Osteoblast (primary cell): ENCODE data around the gene RASGRP2. TPM values are rescaled to one million over a fixed set of nuclear protein-coding genes. Genes with fewer than 3 reads are reported as not detected.

ENCODE experiments used
- DNase-seq: peaks from one replicate; pipeline ENCODE4 v3.0.0; 2011; ENCODE audit warnings: low spot score, mixed read lengths; ENCODE audit not compliant: insufficient read length; ENCODE audit errors: missing footprints
- H2AFZ ChIP-seq: 2 replicates; pipeline ENCODE4 v1.6.0; 2011; ENCODE audit warnings: mild to moderate bottlenecking, low read length
- H3K27ac ChIP-seq: 2 replicates; pipeline ENCODE4 v1.5.1; 2011; ENCODE audit warnings: mild to moderate bottlenecking, low read depth, low read length, moderate library complexity
- H3K27me3 ChIP-seq: 2 replicates; pipeline ENCODE4 v1.6.0; 2012; ENCODE audit warnings: mild to moderate bottlenecking, control low read depth, inconsistent platforms, low read length, moderate library complexity; ENCODE audit not compliant: insufficient read depth
- H3K36me3 ChIP-seq: 2 replicates; pipeline ENCODE4 v1.5.1; 2011; ENCODE audit warnings: mild to moderate bottlenecking, low read length, control low read depth, moderate library complexity; ENCODE audit not compliant: insufficient read depth
- H3K4me1 ChIP-seq: 2 replicates; pipeline ENCODE4 v1.5.1; 2011; ENCODE audit warnings: mild to moderate bottlenecking, low read length, control low read depth, moderate library complexity; ENCODE audit not compliant: insufficient read depth
- H3K4me2 ChIP-seq: 2 replicates; pipeline ENCODE4 v1.6.0; 2011; ENCODE audit warnings: mild to moderate bottlenecking, low read length; ENCODE audit not compliant: insufficient read depth
- H3K4me3 ChIP-seq: fragments of 200-600 bp; sonication (generic); 3 replicates; pipeline ENCODE4 v1.5.1; 2012; ENCODE audit warnings: mild to moderate bottlenecking, low read length, inconsistent platforms; ENCODE audit not compliant: insufficient read depth
- H3K79me2 ChIP-seq: 2 replicates; pipeline ENCODE4 v1.6.0; 2012; ENCODE audit warnings: mild to moderate bottlenecking, low read length, control low read depth, inconsistent platforms; ENCODE audit not compliant: insufficient read depth
- H3K9me3 ChIP-seq: 2 replicates; pipeline ENCODE4 v1.5.1; 2011; ENCODE audit warnings: low read depth, low read length, control low read depth
- H4K20me1 ChIP-seq: 2 replicates; pipeline ENCODE4 v1.6.0; 2012; ENCODE audit warnings: mild to moderate bottlenecking, low read length, control low read depth; ENCODE audit not compliant: insufficient read depth
- CTCF ChIP-seq: IDR thresholded peaks from 2 replicates; pipeline ENCODE4 v1.5.1; 2011; ENCODE audit warnings: mild to moderate bottlenecking, low read depth, low read length, moderate library complexity; ENCODE audit errors: extremely low read depth
- total RNA-seq: library from RNA; depleted of rRNA; stranded (reverse); fragments of >200 nt; gene quantifications from 2 replicates; pipeline ENCODE4 v1.2.3, GENCODE V29; 2012

RASGRP2 gene
- total RNA-seq, 1 donor = not detected

GRCh38 chr11:64734811-64735724, 8.9 kb downstream of the RASGRP2 start:
- H3K9me3 ChIP-seq = no peaks in the 10 kb centered on the region

GRCh38 chr11:64731601-64732000, 12.3 kb downstream of the RASGRP2 start:
- H3K9me3 ChIP-seq = no peaks in the 10 kb centered on the region
- peaks cover 4% of the 10 kb centered on the region for H3K27me3 ChIP-seq
- H3K4me1 ChIP-seq = no peaks in the 10 kb centered on the region
- H3K4me3 ChIP-seq = no peak overlapping the region
- H3K4me2 ChIP-seq = no peak overlapping the region
- H2AFZ ChIP-seq = no peak overlapping the region
- TF ChIP-seq CTCF = no peak
- no peaks in the 10 kb centered on the region for H3K79me2 ChIP-seq
- no peak for DNase-seq
- H4K20me1 ChIP-seq = no peaks in the 10 kb centered on the region
- H3K27ac ChIP-seq = no peak overlapping the region
- H3K36me3 ChIP-seq = no peaks in the 10 kb centered on the region

More at GRCh38 chr11:64734811-64735724, 8.9 kb downstream of the RASGRP2 start:
- no peaks in the 10 kb centered on the region for H4K20me1 ChIP-seq
- no peaks in the 10 kb centered on the region for H3K36me3 ChIP-seq
- no peak overlapping the region for H3K4me2 ChIP-seq
- no peak overlapping the region for H3K4me3 ChIP-seq
- no peak overlapping the region for H2AFZ ChIP-seq
- H3K27me3 ChIP-seq = peaks cover 4% of the 10 kb centered on the region
- no peaks in the 10 kb centered on the region for H3K79me2 ChIP-seq
- no peaks in the 10 kb centered on the region for H3K4me1 ChIP-seq
- TF ChIP-seq CTCF = no peak
- no peak overlapping the region for H3K27ac ChIP-seq
- no peak for DNase-seq

DNA sequence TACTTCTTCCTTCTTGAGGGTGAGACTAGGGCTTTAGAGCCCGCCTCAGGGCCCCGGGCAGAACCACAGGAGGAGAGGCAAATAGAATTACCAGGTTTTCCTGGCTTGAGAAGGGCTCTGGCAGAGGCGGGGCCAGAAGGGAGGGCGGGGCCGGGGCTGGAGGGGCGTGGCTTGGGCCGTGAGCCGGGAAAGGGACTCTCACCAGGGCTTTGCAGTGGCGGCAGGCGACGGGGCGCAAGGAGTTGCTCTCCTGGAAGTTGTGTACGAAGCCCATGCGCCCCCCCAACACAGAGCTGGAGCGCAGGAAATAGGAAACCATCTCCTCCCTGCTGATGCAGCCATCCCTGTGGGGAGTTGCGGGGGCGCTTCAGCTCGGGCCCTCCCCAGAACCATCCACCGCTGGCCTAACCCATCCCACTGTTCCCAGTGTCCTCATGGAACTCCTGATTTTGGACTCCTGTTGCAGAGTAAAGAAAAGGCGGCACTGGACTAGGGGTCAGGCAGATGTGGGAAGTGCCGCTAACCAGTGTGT, 14.0 kb downstream of the RASGRP2 start:
- no peak overlapping the region for H3K4me2 ChIP-seq
- no peak for TF ChIP-seq CTCF
- H3K36me3 ChIP-seq = no peaks in the 10 kb centered on the region
- no peak overlapping the region for H3K27ac ChIP-seq
- H3K79me2 ChIP-seq = no peaks in the 10 kb centered on the region
- H3K4me1 ChIP-seq = no peaks in the 10 kb centered on the region
- no peaks in the 10 kb centered on the region for H3K9me3 ChIP-seq
- H4K20me1 ChIP-seq = no peaks in the 10 kb centered on the region
- H3K4me3 ChIP-seq = no peak overlapping the region
- DNase-seq = no peak
- peaks cover 4% of the 10 kb centered on the region for H3K27me3 ChIP-seq
- no peak overlapping the region for H2AFZ ChIP-seq

DNA sequence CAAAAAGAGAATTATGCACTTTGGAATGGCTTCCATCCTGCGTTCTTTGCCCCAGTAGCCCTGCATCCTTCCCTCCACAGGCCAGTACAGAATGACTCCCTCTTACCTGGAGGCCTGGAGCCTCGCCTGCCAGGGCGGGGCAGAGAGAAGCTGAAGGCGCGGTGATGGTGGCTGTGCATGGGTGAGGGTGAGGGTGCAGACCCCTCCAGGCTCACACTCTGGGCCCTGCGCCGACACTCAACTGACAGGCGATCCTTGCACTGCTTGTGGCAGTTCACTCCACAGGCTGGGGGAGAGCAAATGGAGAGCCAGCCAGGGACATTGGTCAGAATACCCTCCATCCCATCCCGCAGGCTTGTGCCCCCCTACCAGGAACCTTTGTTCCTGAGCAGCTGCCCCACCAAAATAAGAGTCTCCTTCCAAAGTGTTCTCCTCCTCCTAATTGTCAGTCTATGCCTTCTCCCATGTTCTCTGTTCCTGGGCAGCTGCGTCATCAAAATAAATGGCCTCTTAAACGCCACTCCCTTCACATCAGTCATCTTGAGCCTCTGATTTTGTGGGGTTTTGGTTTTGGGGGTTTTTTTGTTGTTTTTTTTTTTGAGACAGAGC, 15.1 kb downstream of the RASGRP2 start:
- H3K27me3 ChIP-seq = no peaks in the 10 kb centered on the region
- no peak overlapping the region for H2AFZ ChIP-seq
- no peaks in the 10 kb centered on the region for H4K20me1 ChIP-seq
- TF ChIP-seq CTCF = no peak
- no peaks in the 10 kb centered on the region for H3K79me2 ChIP-seq
- no peaks in the 10 kb centered on the region for H3K9me3 ChIP-seq
- no peak overlapping the region for H3K27ac ChIP-seq
- no peaks in the 10 kb centered on the region for H3K36me3 ChIP-seq
- no peaks in the 10 kb centered on the region for H3K4me1 ChIP-seq
- no peak overlapping the region for H3K4me3 ChIP-seq
- DNase-seq = peak; percentile 35
- H3K4me2 ChIP-seq = no peak overlapping the region
